Sigmoid colon (tissue), 4 donors: ENCODE measurements around the gene ZNF831.

Experiments
- POLR2A ChIP-seq, 2 donors: fragments of 450-650 bp; IDR thresholded peaks; one replicate each; pipeline ENCODE4 v1.6.1; 2016; ENCODE audit warnings: antibody characterized with exemption in 2 of 2, mild to moderate bottlenecking in 2 of 2, moderate library complexity in 2 of 2
- POLR2AphosphoS5 ChIP-seq, 4 donors: sonication (generic); formaldehyde crosslinking; IDR thresholded peaks; one replicate each; pipeline ENCODE4 v1.6.1; 2017; ENCODE audit warnings: antibody characterized with exemption in 4 of 4
- TF ChIP-seq, protein P1 (sequence below), 4 experiments: fragments of 450-650 bp in 3 of 4; fragments of 200-600 bp in 1 of 4; IDR thresholded peaks; one replicate each; pipeline ENCODE4 v1.5.1; 2016 to 2019; ENCODE audit warnings: antibody characterized with exemption in 4 of 4, mild to moderate bottlenecking in 3 of 4, moderate library complexity in 2 of 4

GRCh38 chr20:59134182-59134581, 29.4 kb upstream of the ZNF831 start:
- TF ChIP-seq, protein P1, sequence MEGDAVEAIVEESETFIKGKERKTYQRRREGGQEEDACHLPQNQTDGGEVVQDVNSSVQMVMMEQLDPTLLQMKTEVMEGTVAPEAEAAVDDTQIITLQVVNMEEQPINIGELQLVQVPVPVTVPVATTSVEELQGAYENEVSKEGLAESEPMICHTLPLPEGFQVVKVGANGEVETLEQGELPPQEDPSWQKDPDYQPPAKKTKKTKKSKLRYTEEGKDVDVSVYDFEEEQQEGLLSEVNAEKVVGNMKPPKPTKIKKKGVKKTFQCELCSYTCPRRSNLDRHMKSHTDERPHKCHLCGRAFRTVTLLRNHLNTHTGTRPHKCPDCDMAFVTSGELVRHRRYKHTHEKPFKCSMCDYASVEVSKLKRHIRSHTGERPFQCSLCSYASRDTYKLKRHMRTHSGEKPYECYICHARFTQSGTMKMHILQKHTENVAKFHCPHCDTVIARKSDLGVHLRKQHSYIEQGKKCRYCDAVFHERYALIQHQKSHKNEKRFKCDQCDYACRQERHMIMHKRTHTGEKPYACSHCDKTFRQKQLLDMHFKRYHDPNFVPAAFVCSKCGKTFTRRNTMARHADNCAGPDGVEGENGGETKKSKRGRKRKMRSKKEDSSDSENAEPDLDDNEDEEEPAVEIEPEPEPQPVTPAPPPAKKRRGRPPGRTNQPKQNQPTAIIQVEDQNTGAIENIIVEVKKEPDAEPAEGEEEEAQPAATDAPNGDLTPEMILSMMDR (IDR thresholded peaks at IDR 0.05): no peak
- TF ChIP-seq POLR2A (IDR thresholded peaks at IDR 0.05): no peak
- no peak for TF ChIP-seq POLR2AphosphoS5 (IDR thresholded peaks at IDR 0.05)
